Prostate gland (tissue), 2 donors: Measurements from ENCODE around the gene SH3TC1. TPM values are rescaled to one million over a fixed set of nuclear protein-coding genes. Genes with fewer than 3 reads are reported as not detected.

Source experiments
- DNase-seq: peaks from one replicate; pipeline ENCODE4 v3.0.0-alpha.2; 2019; ENCODE audit warnings: low spot score
- H3K27ac ChIP-seq, 2 donors: fragments of 200-600 bp; sonication (generic); 2 replicates each; pipeline ENCODE4 v1.5.1; 2017 to 2019
- H3K27me3 ChIP-seq: fragments of 200-600 bp; sonication (generic); replicated peaks from 2 replicates; pipeline ENCODE4 v1.5.1; 2019; ENCODE audit not compliant: insufficient read depth
- H3K36me3 ChIP-seq, 2 donors: fragments of 200-600 bp; sonication (generic); 1 replicate in 1 of 2; 2 replicates in 1 of 2; pipeline versions ENCODE4 v1.5.1 to v1.8.1; 2017 to 2019
- H3K4me1 ChIP-seq: fragments of 200-600 bp; sonication (generic); replicated peaks from 2 replicates; pipeline ENCODE4 v1.5.1; 2019
- H3K4me3 ChIP-seq, 2 donors: fragments of 200-600 bp; sonication (generic); 2 replicates each; pipeline ENCODE4 v1.5.1; 2017 to 2019
- H3K9me3 ChIP-seq: fragments of 200-600 bp; sonication (generic); 2 replicates; pipeline ENCODE4 v1.5.1; 2017
- CTCF ChIP-seq, 4 experiments: fragments of 200-600 bp in 2 of 4; fragments of 450-650 bp in 2 of 4; sonication (generic) in 2 of 4; IDR thresholded peaks; 1 replicate in 3 of 4; 2 replicates in 1 of 4; pipeline ENCODE4 v1.5.1; 2016 to 2019; ENCODE audit warnings: antibody characterized with exemption in 4 of 4, mild to moderate bottlenecking in 2 of 4, moderate library complexity in 2 of 4
- POLR2A ChIP-seq: fragments of 450-650 bp; IDR thresholded peaks from one replicate; pipeline ENCODE4 v1.6.1; 2016; ENCODE audit warnings: antibody characterized with exemption, mild to moderate bottlenecking
- POLR2AphosphoS5 ChIP-seq: sonication (generic); formaldehyde crosslinking; IDR thresholded peaks from one replicate; pipeline ENCODE4 v1.6.1; 2017; ENCODE audit warnings: antibody characterized with exemption
- WGBS: methylation state at CpG from one replicate; pipeline ENCODE4 v1.1.5; 2018; 5-methylcytosine and 5-hydroxymethylcytosine counted together
- intact Hi-C: fragments of 100-400 bp; cut with DNase I; formaldehyde crosslinking; loops from one replicate; pipeline ENCODE4 v1.14.2; 2022
- total RNA-seq, 2 donors: library from RNA; depleted of rRNA; stranded (reverse); fragments of >200 nt; gene quantifications; one replicate each; pipeline ENCODE4 v1.1.0, GENCODE V29; 2016

The SH3TC1 gene
- total RNA-seq, 2 donors from 2014 or later, result 22.4 to 37.5 TPM

GRCh38 chr4:8284391-8284790, 85.3 kb downstream of the SH3TC1 start:
- no peak overlapping the region for H3K4me3 ChIP-seq
- H3K4me1 ChIP-seq, result peaks cover 5% of the 10 kb centered on the region
- 80% methylated on average over 11 of the region's 11 CpGs for WGBS
- H3K9me3 ChIP-seq, result no peaks in the 10 kb centered on the region
- H3K27ac ChIP-seq, result no peak overlapping the region
- intact Hi-C loops, result no loop called here
- TF ChIP-seq POLR2AphosphoS5, result no peak
- no peak for TF ChIP-seq POLR2A
- no peak for TF ChIP-seq CTCF (IDR thresholded peaks at IDR 0.05)
- H3K27me3 ChIP-seq, result no peaks in the 10 kb centered on the region
- no peaks in the 10 kb centered on the region for H3K36me3 ChIP-seq
- DNase-seq, result no peak

GRCh38 chr4:8285143-8285975, 86.3 kb downstream of the SH3TC1 start:
- no peaks in the 10 kb centered on the region for H3K36me3 ChIP-seq
- H3K4me3 ChIP-seq, result no peak overlapping the region
- no peak for TF ChIP-seq CTCF (IDR thresholded peaks at IDR 0.05)
- TF ChIP-seq POLR2A, result no peak
- no peak for TF ChIP-seq POLR2AphosphoS5
- intact Hi-C loops, result no loop called here
- H3K27ac ChIP-seq, result no peak overlapping the region
- no peaks in the 10 kb centered on the region for H3K27me3 ChIP-seq
- H3K9me3 ChIP-seq, result no peaks in the 10 kb centered on the region
- H3K4me1 ChIP-seq, result peaks cover 5% of the 10 kb centered on the region
- WGBS, result 63% methylated on average over 16 of the region's 16 CpGs
- no peak for DNase-seq

- 85% methylated on average over 23 of the region's 23 CpGs for WGBS
- no peak for DNase-seq
- Histone ChIP-seq H3K27me3 (no peaks in the 10 kb centered on the region), H3K27ac (no peak overlapping the region), H3K9me3 (no peaks in the 10 kb centered on the region), H3K4me3 (no peak overlapping the region), H3K4me1 (peaks cover 5% of the 10 kb centered on the region), H3K36me3 (no peaks in the 10 kb centered on the region)
- intact Hi-C loops, result no loop called here
- no peak for TF ChIP-seq POLR2A
These were observed 87.1 kb downstream of the SH3TC1 start for GRCh38 chr4:8285976-8286718.

- no peaks in the 10 kb centered on the region for H3K36me3 ChIP-seq
- peaks cover under 1% of the 10 kb centered on the region for H3K4me1 ChIP-seq
- no peaks in the 10 kb centered on the region for H3K9me3 ChIP-seq
- intact Hi-C loops, result no loop called here
- no peak overlapping the region for H3K4me3 ChIP-seq
- no peaks in the 10 kb centered on the region for H3K27me3 ChIP-seq
- H3K27ac ChIP-seq, result no peak overlapping the region
- TF ChIP-seq CTCF (IDR thresholded peaks at IDR 0.05) (no peak), POLR2AphosphoS5 (no peak), POLR2A (no peak)
- DNase-seq, result no peak
- WGBS, result 84% methylated on average over 13 of the region's 15 CpGs
These were observed 87.7 kb downstream of the SH3TC1 start for GRCh38 chr4:8286719-8287342.
